ENCODE data around the gene RPA3. TPM values are rescaled to one million over a fixed set of nuclear protein-coding genes. Genes with fewer than 3 reads are reported as not detected.

The RPA3 gene
- total RNA-seq, 1 experiment from 2014 or later: 90.2 TPM

DNA sequence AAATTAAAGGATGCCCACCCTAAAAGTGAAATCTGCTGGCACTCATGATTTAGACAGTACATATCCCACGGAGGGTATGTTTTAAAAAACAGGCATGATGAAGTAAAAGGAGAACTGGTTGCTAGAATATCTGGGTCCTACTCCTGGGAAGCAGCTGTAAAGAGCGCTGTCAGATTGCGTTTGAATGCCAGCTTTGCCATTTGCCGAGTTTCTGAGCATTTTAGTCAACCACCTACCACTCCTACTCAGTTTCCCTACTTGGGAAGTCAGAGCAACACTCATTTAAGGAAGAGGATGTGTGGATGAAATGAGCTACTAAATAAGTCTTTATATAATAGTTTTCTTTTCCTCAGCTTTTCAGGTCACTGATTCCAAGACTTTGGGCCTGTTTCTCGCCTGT is 79.0 kb downstream of the RPA3 start:
- ChIA-PET POLR2A (no interaction called here), CTCF (interaction anchor here (1.1 to 1.5 kb wide), 2 partner anchors 457 to 657 kb away, joined by 3 to 4 read pairs; partner anchors contain the start of gene C1GALT1)
- Histone ChIP-seq H3K4me1 (peaks cover 15% of the 10 kb centered on the region), H3K36me3 (ENCODE audit: control insufficient read depth, insufficient read depth, low read length) (no peaks in the 10 kb centered on the region), H3K27me3 (replicated peaks; ENCODE audit: control insufficient read depth, insufficient read depth, low read length) (no peaks in the 10 kb centered on the region), H3K4me3 (ENCODE audit: low read depth, low read length) (peak overlapping the region; percentile 83), H3K9me3 (no peaks in the 10 kb centered on the region)
- Mint-ChIP-seq H3K4me1 (ENCODE audit: low read depth, unreplicated experiment) (peaks cover 24% of the 10 kb centered on the region), H3K27me3 (ENCODE audit: insufficient read depth, unreplicated experiment) (no peaks in the 10 kb centered on the region), H3K4me3 (ENCODE audit: unreplicated experiment) (peak overlapping the region; percentile 88), H3K27ac (ENCODE audit: unreplicated experiment) (peak overlapping the region; percentile 97), H3K9me3 (ENCODE audit: unreplicated experiment) (no peaks in the 10 kb centered on the region), H3K36me3 (ENCODE audit: insufficient read depth, unreplicated experiment) (peaks cover 17% of the 10 kb centered on the region)
- BruUV-seq (replicated peaks): no TSS peak
- DNase-seq: no peak
- no peak for TF ChIP-seq CTCF (IDR thresholded peaks at IDR 0.05; ENCODE audit: insufficient read depth in 1 of 2, low read depth in 1 of 2, low read length in 1 of 2, severe bottlenecking in 1 of 2, unreplicated experiment in 1 of 2)
- intact Hi-C loops (cut with micrococcal nuclease; ENCODE audit: unreplicated experiment): no loop called here

- ChIA-PET CTCF (no interaction called here), POLR2A (no interaction called here)
- no peak overlapping the region for H3K4me3 ChIP-seq (ENCODE audit: low read depth, low read length)
- no TSS peak for BruUV-seq (replicated peaks)
- H3K9me3 Mint-ChIP-seq (ENCODE audit: unreplicated experiment): peaks cover 20% of the 10 kb centered on the region
- intact Hi-C loops (cut with micrococcal nuclease; ENCODE audit: unreplicated experiment): no loop called here
- no peak for DNase-seq
- H3K4me3 Mint-ChIP-seq (ENCODE audit: unreplicated experiment): no peak overlapping the region
- no peaks in the 10 kb centered on the region for H3K4me1 ChIP-seq
- no peaks in the 10 kb centered on the region for H3K36me3 ChIP-seq (ENCODE audit: control insufficient read depth, insufficient read depth, low read length)
- no peaks in the 10 kb centered on the region for H3K36me3 Mint-ChIP-seq (ENCODE audit: insufficient read depth, unreplicated experiment)
- no peaks in the 10 kb centered on the region for H3K4me1 Mint-ChIP-seq (ENCODE audit: low read depth, unreplicated experiment)
- H3K9me3 ChIP-seq: peaks cover 16% of the 10 kb centered on the region; the same call in 1 of the 2 replicates
- H3K27me3 Mint-ChIP-seq (ENCODE audit: insufficient read depth, unreplicated experiment): no peaks in the 10 kb centered on the region
- no peak overlapping the region for H3K27ac Mint-ChIP-seq (ENCODE audit: unreplicated experiment)
- H3K27me3 ChIP-seq (replicated peaks; ENCODE audit: control insufficient read depth, insufficient read depth, low read length): no peaks in the 10 kb centered on the region
- TF ChIP-seq CTCF (IDR thresholded peaks at IDR 0.05; ENCODE audit: insufficient read depth in 1 of 2, low read depth in 1 of 2, low read length in 1 of 2, severe bottlenecking in 1 of 2, unreplicated experiment in 1 of 2): no peak
Measured at GRCh38 chr7:7630626-7631329, 87.6 kb downstream of the RPA3 start.

GRCh38 chr7:7628476-7628875 is 89.9 kb downstream of the RPA3 start:
- CTCF ChIA-PET: no interaction called here
- no peaks in the 10 kb centered on the region for H3K36me3 Mint-ChIP-seq (ENCODE audit: insufficient read depth, unreplicated experiment)
- no peaks in the 10 kb centered on the region for H3K4me1 Mint-ChIP-seq (ENCODE audit: low read depth, unreplicated experiment)

More at GRCh38 chr7:7628476-7628875, 89.9 kb downstream of the RPA3 start:
- Histone ChIP-seq H3K27me3 (replicated peaks; ENCODE audit: control insufficient read depth, insufficient read depth, low read length) (no peaks in the 10 kb centered on the region), H3K9me3 (peaks cover 20% of the 10 kb centered on the region; the same call in 1 of the 2 replicates), H3K4me1 (no peaks in the 10 kb centered on the region), H3K4me3 (ENCODE audit: low read depth, low read length) (no peak overlapping the region), H3K36me3 (ENCODE audit: control insufficient read depth, insufficient read depth, low read length) (no peaks in the 10 kb centered on the region)
- Mint-ChIP-seq H3K9me3 (ENCODE audit: unreplicated experiment) (peaks cover 33% of the 10 kb centered on the region), H3K27me3 (ENCODE audit: insufficient read depth, unreplicated experiment) (no peaks in the 10 kb centered on the region), H3K4me3 (ENCODE audit: unreplicated experiment) (no peak overlapping the region), H3K27ac (ENCODE audit: unreplicated experiment) (no peak overlapping the region)
- BruUV-seq (replicated peaks): no TSS peak
- no peak for DNase-seq
- POLR2A ChIA-PET: no interaction called here
- intact Hi-C loops (cut with micrococcal nuclease; ENCODE audit: unreplicated experiment): no loop called here
- no peak for TF ChIP-seq CTCF (IDR thresholded peaks at IDR 0.05; ENCODE audit: insufficient read depth in 1 of 2, low read depth in 1 of 2, low read length in 1 of 2, severe bottlenecking in 1 of 2, unreplicated experiment in 1 of 2)
